Mesenteric fat pad (tissue), 1 donor: Measurements from ENCODE around the gene ANKZF1. TPM values are rescaled to one million over a fixed set of nuclear protein-coding genes. Genes with fewer than 3 reads are reported as not detected.
"Not testable (repeated sequence)": the region's sequence is repeated elsewhere in the genome, so short reads cannot be mapped to it uniquely, and the experiment has no call there.

Experiments used
- DNase-seq: peaks from one replicate; pipeline ENCODE4 v3.0.0-alpha.2; 2020; ENCODE audit warnings: low spot score
- long read RNA-seq: library from polyadenylated mRNA; unstranded; transcript quantifications from one replicate; pipeline ENCODE4 v2.0.0, GENCODE V29; 2020
- total RNA-seq: library from RNA; stranded (reverse); fragmentation: NEBNext Ultra II Directional; extraction: Animal tissue kit (Norgen Biotek cat#: 25700); gene quantifications from one replicate; pipeline ENCODE4 v1.2.1, GENCODE V29; 2021
- donor health status: DM: yes; HTN: yes; CAD: no.

The ANKZF1 gene, protein sequence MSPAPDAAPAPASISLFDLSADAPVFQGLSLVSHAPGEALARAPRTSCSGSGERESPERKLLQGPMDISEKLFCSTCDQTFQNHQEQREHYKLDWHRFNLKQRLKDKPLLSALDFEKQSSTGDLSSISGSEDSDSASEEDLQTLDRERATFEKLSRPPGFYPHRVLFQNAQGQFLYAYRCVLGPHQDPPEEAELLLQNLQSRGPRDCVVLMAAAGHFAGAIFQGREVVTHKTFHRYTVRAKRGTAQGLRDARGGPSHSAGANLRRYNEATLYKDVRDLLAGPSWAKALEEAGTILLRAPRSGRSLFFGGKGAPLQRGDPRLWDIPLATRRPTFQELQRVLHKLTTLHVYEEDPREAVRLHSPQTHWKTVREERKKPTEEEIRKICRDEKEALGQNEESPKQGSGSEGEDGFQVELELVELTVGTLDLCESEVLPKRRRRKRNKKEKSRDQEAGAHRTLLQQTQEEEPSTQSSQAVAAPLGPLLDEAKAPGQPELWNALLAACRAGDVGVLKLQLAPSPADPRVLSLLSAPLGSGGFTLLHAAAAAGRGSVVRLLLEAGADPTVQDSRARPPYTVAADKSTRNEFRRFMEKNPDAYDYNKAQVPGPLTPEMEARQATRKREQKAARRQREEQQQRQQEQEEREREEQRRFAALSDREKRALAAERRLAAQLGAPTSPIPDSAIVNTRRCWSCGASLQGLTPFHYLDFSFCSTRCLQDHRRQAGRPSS
- 15.9 TPM for total RNA-seq
- long read RNA-seq, transcript ANKZF1-201 (14 exons, 2,579 nt) = major isoform, 6 of 26 reads
- long read RNA-seq, partial matches to known transcripts = 7 of 26 reads
- long read RNA-seq, other reads (novel, unspliced or antisense) = 11 of 26 reads

DNA sequence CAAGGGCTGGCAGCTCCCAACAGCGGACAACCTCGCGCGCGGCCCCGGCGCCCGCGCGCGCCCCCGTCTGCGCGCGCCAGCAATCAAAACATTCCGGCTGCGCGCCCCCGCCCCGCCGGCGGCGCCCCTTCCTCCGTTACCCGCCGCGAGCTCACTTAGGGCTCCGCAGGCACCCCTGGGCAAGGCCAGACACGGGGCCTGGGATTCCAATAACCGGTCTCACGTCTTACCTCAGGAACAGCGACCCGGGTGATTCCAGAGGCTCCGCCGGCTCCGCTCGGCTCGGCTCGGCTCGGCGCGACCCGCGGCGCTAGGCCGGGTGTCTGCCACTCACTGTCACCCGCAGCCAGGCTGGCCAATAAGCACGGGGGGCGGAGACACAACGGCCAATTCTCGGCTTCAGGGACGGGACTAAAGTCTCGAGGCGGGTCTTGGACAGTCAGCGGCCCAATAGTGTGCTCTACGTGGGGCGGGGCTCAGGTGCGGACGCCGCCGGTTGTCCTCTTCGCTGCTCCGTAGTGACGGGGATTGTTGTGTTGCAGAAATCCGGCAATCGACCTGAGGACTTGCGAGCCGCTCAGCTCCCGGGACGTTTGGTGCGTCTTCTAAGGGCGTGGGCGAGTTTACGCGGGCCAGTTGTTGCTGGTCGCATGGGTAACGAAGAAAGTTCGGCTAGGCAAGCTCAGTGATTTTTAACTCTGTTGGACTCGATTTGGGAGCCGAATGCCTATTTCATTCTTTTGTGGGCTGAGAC is at the start of gene ANKZF1, which contains the start of gene ATG9A:
Gene ANKZF1, plus strand, starts transcription at position 502 of the 754 bp plus-strand sequence. CDS start 452 bp downstream, outside the sequence.
Gene ATG9A, minus strand, starts transcription at position 332 of the 754 bp plus-strand sequence. CDS start 1,612 bp downstream, outside the sequence.
- DNase-seq = peak; percentile 98

DNA sequence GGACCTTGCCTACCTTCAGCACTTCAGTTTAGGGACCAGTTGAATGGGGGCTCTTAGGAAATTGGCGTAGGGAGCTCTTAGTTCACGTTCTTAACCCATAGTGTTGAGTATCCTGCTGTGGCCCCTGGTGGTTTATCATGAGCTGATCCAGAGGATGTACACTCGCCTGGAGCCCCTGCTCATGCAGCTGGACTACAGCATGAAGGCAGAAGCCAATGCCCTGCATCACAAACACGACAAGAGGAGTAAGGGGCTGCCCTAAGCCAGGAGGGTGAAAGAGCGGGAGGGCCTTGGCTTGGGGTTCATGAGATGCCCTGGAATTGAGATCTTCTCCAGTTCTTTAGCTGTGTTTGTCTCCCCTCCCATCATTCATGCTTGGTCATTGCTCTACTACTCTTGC is 48.6 kb upstream of the ANKZF1 start:
- DNase-seq = no peak

DNA sequence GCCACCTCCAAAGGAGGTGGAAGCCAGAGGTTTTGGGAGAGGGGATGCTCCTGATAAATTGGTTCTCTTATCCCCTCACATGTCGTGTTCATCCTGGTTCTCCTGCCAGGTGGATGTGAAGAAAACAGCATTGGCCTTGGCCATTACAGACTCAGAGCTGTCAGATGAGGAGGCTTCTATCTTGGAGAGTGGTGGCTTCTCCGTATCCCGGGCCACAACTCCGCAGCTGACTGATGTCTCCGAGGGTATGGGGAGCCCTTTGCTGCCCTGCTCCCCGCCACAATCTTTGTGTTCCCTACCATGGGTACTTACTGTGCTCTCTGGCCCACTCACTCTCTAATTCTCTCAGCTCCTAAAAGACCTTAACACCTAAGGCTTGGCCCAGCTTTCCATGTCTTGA is 48.1 kb upstream of the ANKZF1 start:
- no peak for DNase-seq

DNA sequence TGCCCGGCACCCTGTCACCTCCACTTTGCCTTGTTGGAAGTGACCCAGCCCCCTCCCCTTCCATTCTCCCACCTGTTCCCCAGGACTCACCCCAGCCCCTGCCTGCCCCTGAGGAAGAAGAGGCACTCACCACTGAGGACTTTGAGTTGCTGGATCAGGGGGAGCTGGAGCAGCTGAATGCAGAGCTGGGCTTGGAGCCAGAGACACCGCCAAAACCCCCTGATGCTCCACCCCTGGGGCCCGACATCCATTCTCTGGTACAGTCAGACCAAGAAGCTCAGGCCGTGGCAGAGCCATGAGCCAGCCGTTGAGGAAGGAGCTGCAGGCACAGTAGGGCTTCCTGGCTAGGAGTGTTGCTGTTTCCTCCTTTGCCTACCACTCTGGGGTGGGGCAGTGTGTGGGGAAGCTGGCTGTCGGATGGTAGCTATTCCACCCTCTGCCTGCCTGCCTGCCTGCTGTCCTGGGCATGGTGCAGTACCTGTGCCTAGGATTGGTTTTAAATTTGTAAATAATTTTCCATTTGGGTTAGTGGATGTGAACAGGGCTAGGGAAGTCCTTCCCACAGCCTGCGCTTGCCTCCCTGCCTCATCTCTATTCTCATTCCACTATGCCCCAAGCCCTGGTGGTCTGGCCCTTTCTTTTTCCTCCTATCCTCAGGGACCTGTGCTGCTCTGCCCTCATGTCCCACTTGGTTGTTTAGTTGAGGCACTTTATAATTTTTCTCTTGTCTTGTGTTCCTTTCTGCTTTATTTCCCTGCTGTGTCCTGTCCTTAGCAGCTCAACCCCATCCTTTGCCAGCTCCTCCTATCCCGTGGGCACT is 47.1 kb upstream of the ANKZF1 start:
- DNase-seq = no peak

DNA sequence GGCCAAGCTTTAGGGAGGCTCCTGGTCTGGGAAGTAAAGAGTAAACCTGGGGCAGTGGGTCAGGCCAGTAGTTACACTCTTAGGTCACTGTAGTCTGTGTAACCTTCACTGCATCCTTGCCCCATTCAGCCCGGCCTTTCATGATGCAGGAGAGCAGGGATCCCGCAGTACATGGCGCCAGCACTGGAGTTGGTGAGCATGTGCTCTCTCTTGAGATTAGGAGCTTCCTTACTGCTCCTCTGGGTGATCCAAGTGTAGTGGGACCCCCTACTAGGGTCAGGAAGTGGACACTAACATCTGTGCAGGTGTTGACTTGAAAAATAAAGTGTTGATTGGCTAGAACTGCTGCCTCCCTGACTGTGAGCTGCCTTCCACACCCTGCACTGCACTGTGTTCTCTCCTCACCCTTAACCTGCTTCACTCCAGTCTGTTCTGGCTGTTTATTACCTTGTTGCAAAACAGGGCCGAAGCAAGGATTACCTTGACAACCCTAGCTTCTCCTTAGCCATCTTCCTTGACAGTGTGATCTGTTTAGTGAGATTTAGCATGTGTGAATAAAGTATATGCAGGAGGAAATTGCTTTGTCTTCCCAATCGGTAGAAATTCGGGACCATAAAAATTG is 46.3 kb upstream of the ANKZF1 start:
- no peak for DNase-seq

DNA sequence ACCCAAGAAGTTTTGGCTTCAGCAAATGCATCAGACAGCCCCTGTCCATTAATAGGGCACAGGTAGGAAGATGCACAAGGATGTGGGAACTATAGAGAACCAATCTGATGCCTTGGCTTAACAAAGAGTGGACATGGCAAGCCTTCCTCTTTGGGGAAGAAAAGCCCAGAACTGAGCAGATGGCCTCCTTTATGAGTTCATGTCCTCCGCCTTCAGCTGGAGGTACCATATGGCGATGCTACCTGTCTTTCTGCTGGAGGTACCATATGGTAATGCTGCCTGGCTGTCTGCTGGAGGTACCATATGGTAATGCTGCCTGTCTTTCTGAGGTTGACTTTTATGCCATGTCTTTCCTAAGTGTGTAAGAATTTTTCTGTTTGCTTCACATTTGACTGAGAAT is 45.5 kb upstream of the ANKZF1 start:
- DNase-seq = no peak

DNA sequence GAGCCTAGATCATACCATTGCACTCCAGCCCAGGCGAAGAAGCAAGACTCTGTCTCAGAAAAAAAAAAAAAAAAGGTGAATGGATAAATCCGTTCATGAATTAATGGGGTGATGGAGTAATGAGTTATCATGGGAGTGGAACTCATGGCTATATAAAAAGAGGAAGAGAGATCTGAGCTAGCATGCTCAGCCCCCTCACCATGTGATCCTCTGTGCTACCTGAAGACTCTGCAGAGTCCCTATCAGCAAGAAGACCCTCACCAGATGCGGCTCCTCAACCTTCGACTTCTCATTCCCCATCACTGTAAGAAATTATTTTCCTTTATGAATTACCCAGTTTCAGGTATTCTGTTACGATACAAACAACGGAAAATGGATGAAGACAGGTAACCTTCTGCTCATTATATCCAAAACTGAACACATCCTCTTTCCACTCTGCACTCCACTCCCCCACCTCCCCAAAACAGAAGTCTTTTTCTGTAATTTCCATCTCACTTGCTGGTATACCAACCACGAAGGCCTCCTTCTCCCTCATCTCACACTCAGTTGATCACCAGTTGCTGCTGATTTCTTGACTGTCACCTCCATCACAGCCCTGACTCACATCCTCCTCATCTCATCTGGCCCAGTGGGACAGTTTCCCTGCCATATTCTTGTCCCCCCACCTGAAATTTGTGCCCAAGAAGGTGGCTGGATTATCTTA is 42.7 kb upstream of the ANKZF1 start:
- no peak for DNase-seq

DNA sequence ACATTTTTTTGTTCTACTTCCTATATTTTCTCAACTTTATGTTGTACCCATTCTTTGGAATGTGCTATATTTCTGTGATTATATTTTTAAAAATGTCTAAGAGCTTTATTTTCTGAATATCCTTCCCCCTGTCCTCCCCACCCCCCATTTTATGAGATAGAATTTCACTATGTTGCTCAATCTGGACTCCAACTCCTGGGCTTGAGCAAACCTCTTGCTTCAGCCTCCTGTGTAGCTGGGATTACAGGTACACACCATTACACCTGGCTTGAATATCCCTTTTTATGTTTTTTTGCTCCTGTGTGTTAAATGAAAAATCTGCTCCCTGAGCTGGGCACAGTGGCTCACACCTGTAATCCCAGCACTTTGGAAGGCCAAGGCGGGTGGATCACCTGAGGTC is 32.2 kb upstream of the ANKZF1 start:
- DNase-seq = no peak

DNA sequence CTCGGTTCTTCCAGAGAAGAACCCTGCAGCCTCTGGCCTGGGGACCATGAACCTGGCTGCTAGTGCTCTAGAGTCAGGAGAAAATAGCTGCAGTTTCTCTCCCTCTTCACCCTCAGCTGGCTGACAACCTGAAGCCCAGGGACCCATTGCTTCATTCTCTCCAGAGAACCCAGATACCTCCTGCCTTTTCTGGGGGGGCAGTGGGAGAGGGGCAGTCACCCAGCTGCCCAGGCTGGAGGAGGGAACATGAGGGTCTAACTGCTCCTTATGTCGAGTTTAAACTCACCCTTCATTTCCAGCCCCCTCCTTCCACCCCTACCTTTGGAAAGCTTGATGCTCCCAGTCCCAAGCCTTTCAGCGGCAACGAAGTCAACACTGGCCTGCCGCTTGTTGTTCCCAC is 30.6 kb upstream of the ANKZF1 start:
- no peak for DNase-seq

DNA sequence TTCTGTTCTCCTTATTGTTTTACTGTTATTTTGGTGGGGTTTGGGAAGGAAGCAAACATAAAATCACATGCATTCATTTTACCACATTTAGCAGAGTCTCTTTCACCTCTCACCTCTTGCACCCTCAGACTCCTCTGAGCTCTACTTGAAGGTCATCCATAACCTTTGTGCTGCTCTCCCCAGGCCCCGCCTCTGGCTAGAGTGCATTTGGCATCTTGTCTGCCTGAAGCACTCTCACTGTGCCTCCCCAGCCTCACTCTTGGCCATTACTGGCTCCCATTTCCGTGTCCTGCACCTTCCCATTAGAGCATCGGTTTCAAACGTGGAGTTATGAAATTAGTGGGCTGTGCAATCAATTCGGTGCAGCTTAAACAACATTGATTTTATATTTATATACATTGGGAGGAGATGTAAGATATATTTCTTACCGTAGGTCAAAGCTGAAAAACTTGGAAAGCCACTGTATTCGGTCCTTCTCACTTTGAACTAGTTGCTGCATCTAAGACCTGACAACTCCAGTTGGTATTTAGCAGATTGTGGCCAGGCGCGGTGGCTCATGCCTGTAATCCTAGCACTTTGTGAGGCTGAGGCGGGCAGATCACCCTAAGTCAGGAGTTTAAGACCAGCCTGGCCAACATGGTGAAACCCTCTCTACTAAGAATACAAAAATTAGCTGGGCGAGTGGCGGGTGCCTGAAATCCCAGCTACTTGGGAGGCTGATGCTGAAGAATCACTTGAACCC is 30.0 kb upstream of the ANKZF1 start:
- no peak for DNase-seq

DNA sequence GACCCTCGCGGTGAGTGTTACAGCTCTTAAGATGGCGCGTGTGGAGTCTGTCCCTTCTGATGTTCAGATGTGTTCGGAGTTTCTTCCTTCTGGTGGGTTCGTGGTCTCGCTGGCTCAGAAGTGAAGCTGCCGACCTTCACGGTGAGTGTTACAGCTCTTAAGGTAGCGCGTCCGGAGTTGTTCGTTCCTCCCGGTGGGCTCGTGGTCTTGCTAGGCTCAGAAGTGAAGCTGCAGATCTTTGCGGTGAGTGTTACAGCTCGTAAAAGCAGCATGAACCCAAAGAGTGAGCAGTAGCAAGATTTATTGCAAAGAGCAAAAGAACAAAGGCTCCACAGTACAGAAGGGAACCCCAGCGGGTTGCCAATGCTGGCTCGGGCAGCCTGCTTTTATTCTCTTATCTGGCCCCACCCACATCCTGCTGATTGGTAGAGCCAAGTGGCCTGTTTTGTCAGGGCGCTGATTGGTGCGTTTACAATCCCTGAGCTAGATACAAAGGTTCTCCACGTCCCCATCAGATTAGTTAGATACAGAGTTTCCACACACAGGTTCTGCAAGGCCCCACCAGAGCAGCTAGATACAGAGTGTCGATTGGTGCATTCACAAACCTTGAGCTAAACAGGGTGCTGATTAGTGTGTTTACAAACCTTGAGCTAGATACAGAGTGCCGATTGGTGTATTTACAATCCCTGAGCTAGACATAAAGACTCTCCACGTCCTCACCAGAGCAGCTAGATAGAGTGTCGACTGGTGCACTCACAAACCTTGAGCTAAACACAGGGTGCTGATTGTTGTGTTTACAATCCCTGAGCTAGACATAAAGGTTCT is 28.9 kb upstream of the ANKZF1 start:
- not testable (repeated sequence) for DNase-seq

DNA sequence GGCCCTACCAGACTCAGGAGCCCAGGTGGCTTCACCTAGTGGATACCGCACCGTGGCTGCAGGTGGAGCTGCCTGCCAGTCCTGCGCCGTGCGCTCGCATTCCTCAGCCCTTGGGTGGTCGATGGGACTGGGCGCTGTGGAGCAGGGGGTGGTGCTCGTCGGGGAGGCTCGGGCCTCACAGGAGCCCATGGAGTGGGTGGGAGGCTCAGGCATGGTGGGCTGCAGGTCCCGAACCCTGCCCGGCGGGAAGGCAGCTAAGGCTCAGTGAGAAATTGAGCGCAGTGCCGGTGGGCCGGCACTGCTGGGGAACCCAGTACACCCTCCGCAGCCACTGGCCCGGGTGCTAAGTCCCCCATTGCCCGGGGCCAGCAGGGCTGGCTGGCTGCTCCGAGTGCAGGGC is 28.3 kb upstream of the ANKZF1 start:
- DNase-seq = not testable (repeated sequence)

DNA sequence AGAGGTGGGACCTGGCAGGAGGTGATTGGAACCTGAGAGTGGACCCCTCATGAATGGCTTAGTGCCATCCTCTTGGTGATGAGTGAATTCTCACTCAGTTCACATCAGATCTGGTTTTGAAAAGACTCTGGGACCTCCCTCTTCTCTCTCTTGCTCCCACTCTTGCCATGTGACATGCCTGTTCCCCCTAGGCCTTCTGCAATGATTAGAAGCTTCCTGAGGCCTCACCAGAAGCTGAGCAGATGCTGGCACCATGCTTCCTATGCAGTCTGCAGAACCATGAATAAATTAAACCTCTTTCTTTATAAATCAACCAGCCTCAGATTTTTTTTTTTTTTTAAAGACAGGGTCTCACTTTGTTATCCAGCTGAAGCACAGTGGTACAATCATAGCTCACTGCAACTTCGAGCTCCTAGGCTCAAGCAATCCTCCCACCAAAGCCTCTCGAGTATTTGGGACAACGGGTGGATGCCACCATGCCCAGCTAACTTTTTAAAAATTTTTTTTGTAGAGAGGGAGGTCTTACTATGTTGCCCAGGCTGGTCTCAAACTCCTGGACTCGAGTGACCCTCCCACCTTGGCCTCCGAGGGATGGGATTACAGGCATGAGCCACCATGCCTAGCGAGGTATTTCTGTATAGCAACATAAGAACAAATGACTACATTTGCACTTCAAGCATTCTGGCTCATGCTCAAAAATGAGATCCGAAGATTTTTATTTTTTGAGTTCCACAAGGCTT is 25.0 kb upstream of the ANKZF1 start:
- no peak for DNase-seq

DNA sequence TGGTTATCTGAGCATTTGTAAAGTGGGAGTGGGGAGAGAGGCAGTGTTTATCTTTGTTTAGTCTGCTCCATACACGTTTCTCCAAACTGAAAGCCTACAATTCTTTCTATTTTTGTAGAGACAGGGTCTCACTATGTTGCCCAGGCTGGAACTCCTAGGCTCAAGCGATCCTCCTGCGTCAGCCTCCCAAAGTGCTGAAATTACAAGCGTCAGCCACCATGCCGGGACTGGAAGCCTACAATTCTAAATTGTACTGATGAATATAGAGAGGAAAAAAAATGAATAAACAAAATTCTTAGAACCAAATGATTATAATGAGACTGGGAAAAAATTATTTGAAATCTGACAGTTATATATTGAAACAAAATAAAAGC is 24.5 kb upstream of the ANKZF1 start:
- no peak for DNase-seq

DNA sequence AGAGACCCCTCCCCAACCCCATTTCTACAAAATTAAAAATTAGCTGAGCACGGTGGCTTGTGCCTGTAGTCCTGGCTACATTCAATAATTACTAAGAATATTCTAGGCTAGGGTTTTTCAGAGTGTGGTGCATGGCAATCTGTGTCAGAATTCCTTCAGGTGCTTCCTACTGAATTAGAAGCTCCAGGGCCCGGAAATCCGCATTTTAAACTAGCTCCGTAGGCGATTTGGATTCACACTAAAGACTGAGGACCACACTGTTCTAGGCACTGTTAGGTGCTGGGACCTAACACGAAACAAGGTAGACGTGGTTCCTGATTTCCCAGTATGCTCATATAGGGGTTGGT is 23.7 kb upstream of the ANKZF1 start:
- no peak for DNase-seq

DNA sequence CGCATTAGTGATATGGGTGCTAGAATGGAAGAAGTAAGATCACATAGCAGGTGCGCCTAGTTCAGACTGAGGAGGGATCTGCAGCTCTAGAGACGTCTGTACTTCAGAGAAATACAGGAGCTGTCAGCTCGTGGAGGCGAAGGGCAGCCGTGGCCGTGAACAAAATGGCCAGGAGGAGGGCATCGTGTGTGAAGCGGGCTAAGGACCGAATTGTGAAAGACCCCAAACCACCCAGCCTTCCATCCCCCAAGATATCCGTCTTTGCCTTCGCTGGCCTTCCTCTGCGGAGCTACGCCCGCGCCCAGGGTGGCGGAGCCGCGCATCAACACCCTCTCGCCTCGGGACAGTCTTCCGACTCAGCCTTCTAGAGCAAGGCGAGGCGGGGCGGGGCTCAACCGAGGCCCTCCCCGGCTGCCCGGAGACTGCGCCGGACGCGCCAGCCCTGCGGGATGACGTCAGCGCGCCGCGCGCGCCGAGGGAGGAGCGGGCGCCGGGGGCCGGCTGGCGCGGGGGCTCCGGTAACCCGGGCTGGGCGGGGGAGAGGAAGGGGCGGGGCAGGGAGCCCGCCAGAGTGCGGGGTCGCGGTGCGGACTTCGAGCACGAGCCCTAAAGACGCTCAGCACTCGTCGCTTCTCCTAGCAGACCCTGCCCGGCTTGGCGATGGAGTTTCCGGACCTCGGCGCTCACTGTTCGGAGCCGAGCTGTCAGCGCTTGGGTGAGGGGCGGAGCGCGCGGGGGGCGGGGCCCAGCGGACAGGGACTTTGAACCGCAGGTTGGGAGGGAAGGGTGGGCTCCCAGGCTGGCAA is 23.1 kb upstream of the ANKZF1 start, which contains the start of gene ZFAND2B:
Gene ZFAND2B, plus strand, starts transcription at position 455 of the 806 bp plus-strand sequence. Its CDS starts 206 bp downstream, at position 661.
- peak; percentile 98 for DNase-seq
